H1 (cell line): ENCODE data around the gene LRBA. TPM values are rescaled to one million over a fixed set of nuclear protein-coding genes. Genes with fewer than 3 reads are reported as not detected.

Experiments used
- BACH1 ChIP-seq: IDR thresholded peaks from 2 replicates; pipeline ENCODE4 v1.6.1; 2012; ENCODE audit warnings: low read length, improper control_type of control experiment
- CTBP2 ChIP-seq: IDR thresholded peaks from 2 replicates; pipeline ENCODE4 v1.7.0; 2011; ENCODE audit warnings: borderline replicate concordance, mild to moderate bottlenecking, moderate library complexity, mixed read lengths, low read length; ENCODE audit not compliant: insufficient read depth, insufficient read length
- EP300 ChIP-seq, 2 experiments: IDR thresholded peaks; 1 replicate in 1 of 2; 2 replicates in 1 of 2; pipeline ENCODE4 v1.6.1; 2011 to 2012; ENCODE audit warnings: low read depth in 2 of 2, low read length in 2 of 2, mild to moderate bottlenecking in 2 of 2, borderline replicate concordance in 1 of 2, inconsistent platforms in 1 of 2, moderate library complexity in 1 of 2
- PHF8 ChIP-seq: fragments of 200-600 bp; sonication (generic); conservative IDR thresholded peaks from 2 replicates; pipeline ENCODE4 v1.7.1; 2012; ENCODE audit warnings: low read depth, mild to moderate bottlenecking, inconsistent platforms, low read length, moderate library complexity
- SIRT6 ChIP-seq: IDR thresholded peaks from one replicate; pipeline ENCODE4 v1.7.1; 2012; ENCODE audit warnings: low read length, inconsistent platforms
- SP1 ChIP-seq: IDR thresholded peaks from 2 replicates; pipeline ENCODE4 v1.6.1; 2011; ENCODE audit warnings: low read depth, low read length
- polyA plus RNA-seq, 7 experiments: library from polyadenylated mRNA; depleted of rRNA in 3 of 7; stranded (reverse) in 5 of 7; unstranded in 2 of 7; fragments of >200 nt in 5 of 7; fragments of 200-250 nt in 2 of 7; gene quantifications; 1 replicate in 5 of 7; 2 replicates in 1 of 7; 4 replicates in 1 of 7; pipeline versions ENCODE4 v1.2.1 to v1.2.3, GENCODE V29; 2011 to 2013; ENCODE audit warnings: missing spikeins in 2 of 7, mixed read lengths in 2 of 7
- total RNA-seq: library from RNA; stranded (reverse); fragmentation: NEBNext Ultra II Directional; extraction: Animal tissue kit (Norgen Biotek cat#: 25700); gene quantifications from 2 replicates; pipeline ENCODE4 v1.2.1, GENCODE V29; 2021
- TF ChIP-seq, protein P1 (sequence below), 3 experiments: IDR thresholded peaks; 1 replicate in 2 of 3; 2 replicates in 1 of 3; pipeline versions ENCODE4 v1.5.1 to v1.6.1; 2011; ENCODE audit warnings: low read length in 3 of 3, mild to moderate bottlenecking in 3 of 3, inconsistent platforms in 2 of 3, low read depth in 1 of 3, moderate library complexity in 1 of 3; ENCODE audit not compliant: insufficient read depth in 1 of 3; ENCODE audit errors: control extremely low read depth in 1 of 3

Gene LRBA
- total and polyA plus RNA-seq, 2 of the 8 experiments (the other 6 are each of a cell fraction or from before 2014, with no cell fraction given), result 54.6 to 83.2 TPM

DNA sequence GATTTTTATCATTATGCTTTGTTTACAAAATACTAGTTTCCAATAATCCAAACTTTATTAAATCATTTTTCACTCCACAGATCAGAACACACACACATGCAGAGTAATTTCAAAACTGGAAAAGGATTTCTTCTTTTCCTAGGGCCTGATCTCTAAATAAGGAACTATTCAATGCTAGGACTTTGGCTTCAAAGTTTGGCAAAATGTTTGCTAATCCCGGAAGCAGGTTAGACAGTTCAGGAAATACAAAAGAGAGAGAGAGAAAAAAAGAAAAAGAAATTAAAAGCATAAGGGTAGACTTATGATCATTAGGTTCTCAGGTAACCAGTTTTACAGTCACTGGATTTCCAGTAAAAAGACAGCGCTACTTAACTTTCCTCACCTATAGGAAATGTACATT is 725.9 kb downstream of the LRBA start (continued):
- TF ChIP-seq, protein P1, sequence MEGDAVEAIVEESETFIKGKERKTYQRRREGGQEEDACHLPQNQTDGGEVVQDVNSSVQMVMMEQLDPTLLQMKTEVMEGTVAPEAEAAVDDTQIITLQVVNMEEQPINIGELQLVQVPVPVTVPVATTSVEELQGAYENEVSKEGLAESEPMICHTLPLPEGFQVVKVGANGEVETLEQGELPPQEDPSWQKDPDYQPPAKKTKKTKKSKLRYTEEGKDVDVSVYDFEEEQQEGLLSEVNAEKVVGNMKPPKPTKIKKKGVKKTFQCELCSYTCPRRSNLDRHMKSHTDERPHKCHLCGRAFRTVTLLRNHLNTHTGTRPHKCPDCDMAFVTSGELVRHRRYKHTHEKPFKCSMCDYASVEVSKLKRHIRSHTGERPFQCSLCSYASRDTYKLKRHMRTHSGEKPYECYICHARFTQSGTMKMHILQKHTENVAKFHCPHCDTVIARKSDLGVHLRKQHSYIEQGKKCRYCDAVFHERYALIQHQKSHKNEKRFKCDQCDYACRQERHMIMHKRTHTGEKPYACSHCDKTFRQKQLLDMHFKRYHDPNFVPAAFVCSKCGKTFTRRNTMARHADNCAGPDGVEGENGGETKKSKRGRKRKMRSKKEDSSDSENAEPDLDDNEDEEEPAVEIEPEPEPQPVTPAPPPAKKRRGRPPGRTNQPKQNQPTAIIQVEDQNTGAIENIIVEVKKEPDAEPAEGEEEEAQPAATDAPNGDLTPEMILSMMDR (IDR thresholded peaks at IDR 0.05; ENCODE audit: control extremely low read depth in 1 of 3, insufficient read depth in 1 of 3, low read depth in 1 of 3, low read length in 3 of 3), result no peak
- TF ChIP-seq PHF8 (no peak), SP1 (no peak), EP300 (IDR thresholded peaks at IDR 0.05; ENCODE audit: borderline replicate concordance in 1 of 2, low read depth in 2 of 2, low read length in 2 of 2) (no peak), CTBP2 (no peak), BACH1 (no peak), SIRT6 (no peak)
